Activated CD4-positive, alpha-beta T cell treated with anti-CD3 and anti-CD28 coated beads for 1 hour (primary cell): ENCODE data around the gene NIPSNAP2.
A peak's percentile ranks its signal among the peaks of the same experiment; 100 is the strongest.
"Not testable (repeated sequence)": the region's sequence is repeated elsewhere in the genome, so short reads cannot be mapped to it uniquely, and the experiment has no call there.

Source experiments
- DNase-seq: peaks from one replicate; pipeline ENCODE4 v3.0.0-alpha.2; 2020

NIPSNAP2 gene

DNA sequence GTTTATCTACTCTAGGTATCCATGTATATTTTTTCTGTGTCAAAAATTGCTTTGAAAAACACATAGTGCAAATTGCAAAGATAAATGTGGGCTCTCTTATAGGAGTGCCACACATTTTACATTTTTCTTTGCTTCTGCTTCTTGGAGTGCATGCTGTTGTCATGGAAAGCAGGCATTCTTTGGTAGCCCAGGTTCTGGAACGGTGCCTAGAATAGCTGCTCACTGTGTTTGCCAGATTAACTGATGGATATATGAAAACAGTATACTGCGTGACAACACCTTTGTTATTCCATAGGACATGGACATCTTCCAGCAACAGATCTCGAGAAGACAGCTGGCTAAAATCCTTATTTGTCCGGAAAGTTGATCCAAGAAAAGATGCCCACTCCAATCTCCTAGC, 13.4 kb downstream of the NIPSNAP2 start:
- no peak for DNase-seq

- no peak for DNase-seq
Measured at GRCh38 chr7:55980266-55980665, 15.9 kb downstream of the NIPSNAP2 start.

GRCh38 chr7:55983537-55983936, 19.2 kb downstream of the NIPSNAP2 start:
- no peak for DNase-seq

GRCh38 chr7:55992346-55992745, 28.0 kb downstream of the NIPSNAP2 start:
- no peak for DNase-seq

- no peak for DNase-seq
Measured at GRCh38 chr7:55996856-55997500, 32.6 kb downstream of the NIPSNAP2 start.

DNA sequence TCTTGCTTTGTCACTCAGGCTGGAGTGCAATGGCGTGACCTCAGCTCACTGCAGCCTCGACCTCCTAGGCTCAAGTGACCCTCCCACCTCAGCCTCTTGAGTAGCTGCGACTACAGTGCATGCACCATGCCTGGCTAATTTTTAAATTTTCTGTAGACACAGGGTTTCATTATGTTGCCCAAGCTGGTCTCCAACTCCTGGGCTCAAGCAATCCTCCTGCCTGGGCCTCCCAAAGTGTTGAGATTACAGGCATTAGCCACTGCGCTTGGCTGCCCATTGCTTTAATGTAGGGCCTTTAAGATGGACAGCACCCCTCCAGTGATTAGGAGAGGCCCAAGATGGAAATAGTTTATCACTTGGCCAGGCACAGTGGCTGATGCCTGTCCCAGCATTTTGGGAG, 39.4 kb downstream of the NIPSNAP2 start:
- no peak for DNase-seq

- no peak for DNase-seq
Measured at GRCh38 chr7:56007167-56007652, 42.8 kb downstream of the NIPSNAP2 start.

DNA sequence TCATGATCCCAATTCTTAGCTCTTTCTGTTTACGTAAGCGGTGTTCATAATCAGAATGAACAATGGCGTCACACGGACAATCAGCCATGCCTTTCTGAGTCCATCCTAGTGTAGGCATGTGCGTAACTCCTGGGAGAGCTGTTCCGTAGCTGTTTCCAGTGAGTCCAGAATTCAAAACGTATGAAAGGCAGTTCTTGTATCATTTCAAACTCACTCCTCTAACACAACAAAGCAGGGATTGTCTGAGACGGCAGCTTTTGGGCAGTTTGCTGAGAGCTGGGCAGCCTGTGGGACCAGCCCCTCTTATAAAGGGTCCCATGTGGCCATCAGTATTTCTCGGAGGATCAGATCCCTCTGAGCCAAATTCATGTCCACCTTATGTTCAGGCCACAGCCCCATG, 43.5 kb downstream of the NIPSNAP2 start:
- no peak for DNase-seq

DNA sequence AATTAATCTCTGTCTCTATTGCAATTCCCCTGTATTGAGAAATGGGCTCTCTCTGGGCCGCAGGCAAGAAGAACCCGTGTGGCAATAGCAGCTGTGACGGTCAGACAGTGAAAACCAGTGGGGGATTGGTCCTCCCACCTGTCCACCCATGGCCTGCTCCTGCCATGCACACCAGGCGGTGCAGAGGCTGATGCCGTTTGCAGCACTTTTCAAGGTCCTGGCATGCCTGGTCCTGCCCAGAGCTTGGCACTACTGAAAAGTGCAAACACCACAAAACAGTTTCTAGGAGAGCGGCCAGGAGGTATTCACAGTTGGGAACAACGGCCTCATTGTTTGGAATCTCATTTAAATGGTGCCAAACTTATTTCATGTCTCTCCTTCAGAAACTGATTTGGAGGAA, 45.3 kb downstream of the NIPSNAP2 start:
- no peak for DNase-seq

DNA sequence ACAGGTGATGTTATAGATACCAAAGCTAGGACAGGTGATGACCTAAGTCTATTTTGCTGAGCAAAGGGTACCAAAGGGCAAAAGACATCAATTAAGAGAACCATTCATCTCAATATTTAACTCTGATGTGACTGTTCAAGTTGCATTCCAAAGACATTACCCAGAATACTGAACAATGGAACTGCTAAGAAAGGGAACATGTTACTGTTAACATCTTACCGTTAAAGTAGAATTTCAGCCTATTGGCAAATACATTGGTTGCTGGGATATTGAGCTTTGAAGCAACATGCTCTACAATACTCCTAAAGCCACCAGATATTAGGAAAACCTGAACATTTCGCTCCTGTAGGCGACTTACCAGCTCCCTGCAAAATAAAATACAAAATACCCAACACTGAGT, 52.6 kb downstream of the NIPSNAP2 start:
- not testable (repeated sequence) for DNase-seq

GRCh38 chr7:56019501-56019900, 55.1 kb downstream of the NIPSNAP2 start:
- DNase-seq: no peak

DNA sequence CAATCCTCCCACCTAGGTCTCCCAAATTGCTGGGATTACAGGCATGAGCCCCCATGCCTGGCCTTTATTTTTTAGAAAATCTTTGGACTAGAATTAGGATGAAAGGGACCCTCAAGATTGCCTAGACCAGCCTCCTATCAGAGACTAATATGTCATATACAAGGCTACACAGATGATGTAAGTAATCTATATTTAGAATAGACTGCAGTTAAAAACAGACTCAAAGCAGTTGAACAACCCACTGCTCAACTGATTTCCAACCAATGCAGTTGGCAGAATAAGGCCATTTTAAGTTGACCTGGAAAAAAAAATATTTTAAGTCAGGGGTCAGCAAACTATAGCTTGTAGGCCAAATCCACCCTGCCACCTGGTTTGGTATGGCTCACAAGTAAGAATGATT, 59.1 kb downstream of the NIPSNAP2 start:
- no peak for DNase-seq

GRCh38 chr7:56026538-56026937, 62.2 kb downstream of the NIPSNAP2 start:
- no peak for DNase-seq

GRCh38 chr7:56028942-56029630, 64.7 kb downstream of the NIPSNAP2 start:
- DNase-seq: no peak

- no peak for DNase-seq
Measured at GRCh38 chr7:56030340-56030739, 66.0 kb downstream of the NIPSNAP2 start.

DNA sequence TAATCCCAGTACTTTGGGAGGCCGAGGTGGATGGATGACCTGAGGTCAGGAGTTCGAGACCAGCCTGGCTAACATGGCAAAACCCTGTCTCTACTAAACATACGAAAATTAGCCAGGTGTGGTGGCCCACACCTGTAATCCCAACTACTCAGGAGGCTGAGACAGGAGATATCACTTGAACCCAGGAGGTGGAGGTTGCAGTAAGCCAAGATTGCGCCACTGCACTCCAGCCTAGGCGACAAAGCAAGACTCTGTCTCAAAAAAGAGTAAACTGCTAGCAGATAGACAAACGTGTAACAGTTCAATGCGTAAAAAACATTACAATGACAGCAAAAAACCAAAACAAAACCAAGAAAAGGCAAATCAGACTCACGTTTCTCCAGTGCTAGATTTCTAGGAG, 67.2 kb downstream of the NIPSNAP2 start:
- not testable (repeated sequence) for DNase-seq

DNA sequence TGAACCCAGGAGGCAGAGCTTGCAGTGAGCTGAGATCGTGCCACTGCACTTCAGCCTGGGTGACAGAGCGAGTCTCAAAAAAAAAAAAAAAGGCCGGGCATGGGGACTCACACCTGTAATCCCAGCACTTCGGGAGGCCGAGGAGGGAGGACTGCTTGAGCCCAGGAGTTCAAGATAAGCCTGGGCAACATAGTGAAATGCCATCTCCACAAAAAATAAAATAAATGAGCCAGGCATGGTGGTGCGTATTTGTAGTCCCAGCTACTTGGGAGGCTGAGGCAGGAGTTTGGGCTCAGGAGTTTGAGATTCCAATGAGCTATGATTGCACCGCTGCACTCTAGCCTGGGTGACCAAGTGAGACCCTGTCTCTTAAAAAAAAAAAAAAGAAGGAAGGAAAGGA, 68.2 kb downstream of the NIPSNAP2 start:
- not testable (repeated sequence) for DNase-seq

DNA sequence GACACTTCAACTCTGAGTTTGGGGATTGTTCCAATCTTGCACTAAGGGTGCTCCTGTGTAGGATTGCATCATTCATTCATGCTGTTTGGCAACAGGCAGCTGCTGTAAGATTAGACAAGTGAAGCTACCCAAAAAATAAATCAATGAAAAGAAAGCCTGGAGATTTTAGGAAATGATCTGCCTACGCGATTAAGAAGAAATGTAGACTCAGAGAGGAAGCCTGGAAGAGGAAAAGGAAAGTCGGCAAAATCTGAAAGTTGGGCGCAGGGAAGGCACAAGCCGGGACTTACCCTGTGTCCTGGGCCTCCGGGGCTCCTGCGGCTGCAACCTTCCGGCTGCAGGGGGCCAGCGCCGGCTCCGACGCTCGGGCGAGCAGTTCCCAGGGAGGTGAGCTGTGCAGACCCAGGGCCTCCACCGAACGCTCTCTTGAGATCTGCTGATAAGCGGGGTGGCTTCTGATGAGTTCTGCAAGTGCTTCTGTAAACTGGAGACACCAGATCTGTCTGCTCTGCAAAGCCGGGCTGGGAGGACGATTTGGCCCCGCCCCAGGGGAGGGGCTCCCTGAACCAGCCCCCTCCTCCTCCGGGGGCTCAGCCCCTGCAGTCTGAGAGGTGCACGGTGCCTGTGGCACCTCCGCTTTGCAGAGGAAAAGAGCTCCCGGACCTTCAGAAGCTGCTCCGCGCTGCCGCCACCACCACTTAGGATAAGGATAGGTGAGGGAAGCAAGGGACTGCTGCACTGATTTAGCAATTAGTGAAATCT, 69.5 kb downstream of the NIPSNAP2 start:
- DNase-seq: peak; percentile 58

DNA sequence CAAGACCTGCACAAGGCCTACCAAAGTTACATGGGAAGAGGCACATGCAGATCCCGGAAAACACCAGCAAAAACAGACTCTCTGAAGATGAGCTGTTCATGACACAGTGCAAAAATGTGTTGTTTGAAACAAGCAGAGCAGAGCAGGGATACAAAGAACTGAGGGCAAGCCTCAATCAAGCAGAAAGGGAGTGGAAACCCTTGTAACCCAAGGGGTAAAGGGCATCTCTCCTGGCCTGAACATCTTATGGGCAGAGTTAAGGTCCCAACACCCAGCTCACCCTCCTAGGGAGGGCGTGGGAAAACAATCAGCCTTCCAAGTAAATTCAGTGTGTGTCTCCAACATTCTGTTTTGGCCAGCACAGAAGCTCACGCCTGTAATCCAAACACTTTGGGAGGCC, 76.3 kb downstream of the NIPSNAP2 start:
- DNase-seq: no peak

DNA sequence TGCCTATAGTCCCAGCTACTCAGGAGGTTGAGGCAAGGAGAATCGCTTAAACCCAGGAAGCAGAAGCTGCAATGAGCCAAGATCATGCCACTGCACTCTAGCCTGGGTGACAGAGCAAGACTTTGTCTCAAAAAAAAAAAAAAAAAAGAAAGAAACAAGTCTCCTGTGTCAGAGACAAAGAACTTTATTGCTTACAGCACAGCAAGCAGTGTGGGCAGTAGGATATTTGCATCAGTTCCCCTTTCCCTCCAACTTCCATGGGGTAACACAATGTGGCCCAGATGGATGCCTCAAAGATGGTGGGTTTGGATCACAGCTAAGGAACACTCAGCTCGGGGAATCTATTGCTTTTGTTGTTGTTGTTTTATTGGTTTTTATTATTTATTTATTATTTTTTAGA, 81.4 kb downstream of the NIPSNAP2 start:
- not testable (repeated sequence) for DNase-seq

DNA sequence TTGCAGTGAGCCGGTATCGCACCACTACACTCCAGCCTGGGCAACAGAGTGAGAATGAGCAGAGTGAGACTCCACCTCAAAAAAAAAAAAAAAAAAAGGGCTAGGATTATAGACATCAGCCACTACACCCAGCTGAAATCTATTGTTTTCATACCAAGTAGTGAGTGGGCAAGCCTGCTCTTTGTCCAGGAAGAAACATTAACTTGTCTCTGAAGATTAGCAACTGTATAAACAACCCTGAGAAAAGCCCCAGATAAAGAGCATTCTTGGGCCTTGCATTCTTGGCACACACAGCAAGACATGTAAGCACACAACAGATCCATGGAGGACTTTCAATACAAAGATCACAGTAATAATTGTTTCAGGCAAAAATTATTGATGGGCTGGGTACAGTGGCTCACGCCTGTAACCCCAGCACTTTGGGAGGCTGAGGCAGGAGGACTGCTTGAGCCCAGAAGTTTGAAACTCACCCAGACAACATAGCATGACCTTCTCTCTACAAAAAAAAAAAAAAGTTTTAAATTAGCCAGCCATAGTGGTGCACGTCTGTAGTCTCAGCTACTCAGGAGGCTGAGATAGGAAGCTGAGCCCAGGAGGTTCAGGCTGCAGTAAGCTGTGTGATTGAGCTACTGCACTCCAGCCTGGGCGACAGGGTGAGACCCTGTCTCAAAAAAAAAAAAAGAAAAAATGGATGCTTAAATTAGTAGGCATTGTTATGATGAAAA, 82.5 kb downstream of the NIPSNAP2 start:
- no peak for DNase-seq

DNA sequence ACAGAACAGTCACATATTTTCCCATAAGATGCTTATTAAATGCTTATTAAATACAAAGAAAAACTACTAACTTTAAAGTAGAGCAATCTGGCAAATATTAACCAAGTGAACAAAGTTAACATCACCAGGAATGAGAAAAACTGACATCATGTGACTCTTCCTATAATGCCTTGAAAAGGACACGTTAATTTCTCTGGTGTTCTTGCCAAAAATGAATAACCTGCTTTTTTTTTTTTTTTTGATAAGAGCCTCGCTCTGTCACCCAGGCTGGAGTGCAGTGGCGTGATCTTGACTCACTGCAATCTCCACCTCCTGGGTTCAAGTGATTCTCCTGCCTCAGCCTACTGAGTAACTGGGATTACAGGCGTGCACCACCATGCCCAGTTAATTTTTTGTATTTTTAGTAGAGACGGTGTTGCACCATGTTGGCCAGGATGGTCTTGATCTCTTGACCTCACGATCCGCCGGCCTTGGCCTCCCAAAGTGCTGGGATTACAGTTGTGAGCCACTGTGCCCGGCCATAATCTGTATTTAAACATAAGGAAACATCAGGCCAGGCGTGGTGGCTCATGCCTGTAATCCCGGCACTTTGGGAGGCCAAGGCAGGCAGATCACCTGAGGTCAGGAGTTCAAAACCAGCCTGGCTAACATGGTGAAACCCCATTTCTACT, 83.2 kb downstream of the NIPSNAP2 start:
- not testable (repeated sequence) for DNase-seq

GRCh38 chr7:56048245-56048644, 83.9 kb downstream of the NIPSNAP2 start:
- DNase-seq: no peak
